Sigmoid colon (tissue), 7 donors: ENCODE measurements around the gene MAP4K5. TPM values are rescaled to one million over a fixed set of nuclear protein-coding genes. Genes with fewer than 3 reads are reported as not detected.
"Not testable (repeated sequence)": the region's sequence is repeated elsewhere in the genome, so short reads cannot be mapped to it uniquely, and the experiment has no call there.

Experiments used
- DNase-seq: peaks from one replicate; pipeline ENCODE4 v3.0.0-alpha.2; 2019
- H3K27ac ChIP-seq, 4 donors: fragments of 200-600 bp; sonication (generic); one replicate each; pipeline ENCODE4 v1.5.1; 2016 to 2019; ENCODE audit warnings: mild to moderate bottlenecking in 1 of 4
- H3K27me3 ChIP-seq, 3 donors: fragments of 200-600 bp; sonication (generic); one replicate each; pipeline ENCODE4 v1.5.1; 2019; ENCODE audit warnings: mild to moderate bottlenecking in 1 of 3
- H3K36me3 ChIP-seq, 4 donors: fragments of 200-600 bp; sonication (generic); one replicate each; pipeline ENCODE4 v1.5.1; 2016 to 2019
- H3K4me1 ChIP-seq, 4 donors: fragments of 200-600 bp; sonication (generic); one replicate each; pipeline ENCODE4 v1.5.1; 2017 to 2019
- H3K4me3 ChIP-seq, 4 donors: fragments of 200-600 bp; sonication (generic); one replicate each; pipeline ENCODE4 v1.5.1; 2017 to 2019; ENCODE audit warnings: mild to moderate bottlenecking in 2 of 4, moderate library complexity in 1 of 4
- H3K9me3 ChIP-seq, 4 donors: fragments of 200-600 bp in 3 of 4; sonication (generic) in 3 of 4; one replicate each; pipeline versions ENCODE4 v1.5.1 to v1.6.1; 2013 to 2019
- CTCF ChIP-seq, 4 experiments: fragments of 450-650 bp in 3 of 4; fragments of 200-600 bp in 1 of 4; IDR thresholded peaks; one replicate each; pipeline ENCODE4 v1.5.1; 2016 to 2019; ENCODE audit warnings: antibody characterized with exemption in 4 of 4, mild to moderate bottlenecking in 3 of 4, moderate library complexity in 2 of 4
- EP300 ChIP-seq, 4 donors: sonication (generic); formaldehyde crosslinking; IDR thresholded peaks; one replicate each; pipeline ENCODE4 v1.6.1; 2017; ENCODE audit warnings: antibody characterized with exemption in 4 of 4
- POLR2A ChIP-seq, 2 donors: fragments of 450-650 bp; IDR thresholded peaks; one replicate each; pipeline ENCODE4 v1.6.1; 2016; ENCODE audit warnings: antibody characterized with exemption in 2 of 2, mild to moderate bottlenecking in 2 of 2, moderate library complexity in 2 of 2
- POLR2AphosphoS5 ChIP-seq, 4 donors: sonication (generic); formaldehyde crosslinking; IDR thresholded peaks; one replicate each; pipeline ENCODE4 v1.6.1; 2017; ENCODE audit warnings: antibody characterized with exemption in 4 of 4
- WGBS, 2 donors: extraction: QIAGEN DNeasy Blood & Tissue Kit; methylation state at CpG; one replicate each; pipeline ENCODE4 v1.1.7; 2013; 5-methylcytosine and 5-hydroxymethylcytosine counted together
- intact Hi-C: fragments of 100-400 bp; cut with DNase I; formaldehyde crosslinking; loops from one replicate; pipeline ENCODE4 v1.15.1; 2023
- polyA plus RNA-seq, 3 donors: library from polyadenylated mRNA; stranded (reverse); fragments of 200-250 nt; gene quantifications; one replicate each; pipeline ENCODE4 v1.2.3, GENCODE V29; 2013
- total RNA-seq, 4 donors: library from RNA; depleted of rRNA; stranded (reverse); fragments of >200 nt; gene quantifications; one replicate each; pipeline ENCODE4 v1.1.0, GENCODE V29; 2016
- donor health status: healthy with polysubstance abuse.
- donor health status: Bipolar disorder and iron deficiency.
- donor health status: healthy.

MAP4K5 gene
- total and polyA plus RNA-seq, 7 donors = 12.6 to 314 (median 144) TPM

DNA sequence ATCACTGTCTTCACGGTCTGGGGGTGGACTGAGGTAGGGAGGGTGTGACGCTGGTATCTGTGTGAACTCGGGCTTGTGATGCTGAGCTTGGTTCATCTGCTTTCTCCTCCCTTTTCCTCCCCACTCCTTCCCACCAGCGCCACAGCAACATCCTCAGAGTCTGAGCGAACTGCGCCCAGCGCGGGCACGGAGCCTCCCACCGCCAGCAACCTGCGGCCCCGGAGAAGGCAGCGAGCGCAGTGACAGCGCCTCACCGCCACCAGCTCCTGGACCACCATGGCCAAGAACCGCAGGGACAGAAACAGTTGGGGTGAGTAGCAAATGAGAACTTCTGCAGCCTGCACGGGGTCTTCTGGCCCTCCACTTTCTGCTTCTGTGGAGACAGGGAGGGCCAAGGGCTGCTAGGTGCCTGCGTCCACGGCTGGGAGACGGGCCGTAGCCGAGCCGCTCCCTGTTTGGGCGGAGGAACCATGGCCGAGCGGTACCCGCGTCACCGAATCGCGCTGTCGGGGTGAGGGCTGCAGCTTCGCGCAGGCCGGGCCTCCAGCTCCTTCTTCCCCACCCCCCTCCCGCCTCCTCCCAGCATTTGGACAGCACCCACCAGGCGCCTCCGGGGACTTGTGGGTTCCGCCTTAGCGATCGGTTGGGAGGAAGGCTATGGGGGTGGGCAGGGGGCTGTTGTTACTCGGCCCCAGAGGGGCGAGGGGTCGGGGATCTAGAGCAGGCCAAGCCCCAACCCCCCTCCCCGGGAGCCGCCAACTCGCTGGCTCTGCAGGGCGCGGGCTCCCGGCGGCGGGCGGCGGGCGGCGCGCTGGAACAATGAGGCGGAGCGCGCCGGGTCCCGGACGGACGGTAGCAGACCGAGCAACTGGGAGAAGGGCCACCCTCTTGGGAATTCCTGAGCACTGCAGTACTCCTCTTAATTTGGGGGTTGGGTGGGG lies 27.9 kb upstream of the MAP4K5 start, which contains the start of gene ATL1:
ATL1 (plus strand) TSS at position 156 of the 941 bp plus-strand sequence; CDS start at position 277, 121 bp downstream.
- peak within 1 kb of the TSS; percentile 88 to 97 (median 96) for H3K27ac ChIP-seq
- DNase-seq = peak; percentile 90
- intact Hi-C loops = loop anchor here (5.0 kb wide), 1 partner anchor 107 kb away; the partner anchor contains the start of gene SAV1
- peaks cover 0 to 17% (median 11%) of the 10 kb centered on the region in 4 donors for H3K4me1 ChIP-seq
- H3K27me3 ChIP-seq = no peaks in the 10 kb centered on the region
- no peaks in the 10 kb centered on the region for H3K9me3 ChIP-seq
- H3K36me3 ChIP-seq = no peaks in the 10 kb centered on the region
- TF ChIP-seq POLR2AphosphoS5 (IDR thresholded peaks at IDR 0.05) (peak in 3 of 4 donors; percentile 59 to 77 (median 63)), EP300 (IDR thresholded peaks at IDR 0.05) (no peak), POLR2A (IDR thresholded peaks at IDR 0.05) (peak; percentile 18 to 50), CTCF (IDR thresholded peaks at IDR 0.05) (no peak)
- peak within 1 kb of the TSS; percentile 66 to 90 (median 76) for H3K4me3 ChIP-seq
- WGBS, 2 donors = 0% methylated on average over 66 of the region's 66 CpGs

DNA sequence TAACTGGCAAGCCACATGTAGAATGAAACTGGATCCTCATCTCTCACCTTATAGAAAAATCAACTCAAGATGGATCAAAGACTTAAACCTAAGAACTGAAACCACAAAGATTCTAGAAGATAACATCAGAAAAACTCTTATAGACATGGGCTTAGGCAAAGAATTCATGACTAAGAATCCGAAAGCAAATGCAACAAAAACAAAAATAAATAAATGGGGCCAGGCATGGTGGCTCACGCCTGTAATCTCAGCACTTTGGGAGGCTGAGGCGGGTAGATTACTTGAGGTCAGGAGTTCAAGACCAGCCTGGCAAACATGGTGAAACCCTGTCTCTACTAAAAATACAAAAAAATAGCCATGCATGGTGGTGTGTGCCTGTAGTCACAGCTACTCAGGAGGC lies 20.4 kb upstream of the MAP4K5 start:
- intact Hi-C loops, DNase-seq, H3K4me1 ChIP-seq, H3K27me3 ChIP-seq, H3K4me3 ChIP-seq, H3K36me3 ChIP-seq, H3K27ac ChIP-seq, H3K9me3 ChIP-seq: not testable (repeated sequence)
- WGBS, 2 donors = 80 to 87% methylated on average over 3 of the region's 3 CpGs

- H3K27ac ChIP-seq = no peak overlapping the region
- intact Hi-C loops = no loop called here
- no peak overlapping the region for H3K4me3 ChIP-seq
- no peaks in the 10 kb centered on the region for H3K27me3 ChIP-seq
- TF ChIP-seq CTCF (IDR thresholded peaks at IDR 0.05) = no peak
- no peak for TF ChIP-seq EP300 (IDR thresholded peaks at IDR 0.05)
- no peak for TF ChIP-seq POLR2AphosphoS5 (IDR thresholded peaks at IDR 0.05)
- TF ChIP-seq POLR2A (IDR thresholded peaks at IDR 0.05) = no peak
- DNase-seq = no peak
- H3K9me3 ChIP-seq = no peaks in the 10 kb centered on the region
- H3K36me3 ChIP-seq = no peaks in the 10 kb centered on the region
- H3K4me1 ChIP-seq = no peaks in the 10 kb centered on the region
- 65 to 97% methylated on average over 3 of the region's 3 CpGs for WGBS, 2 donors
These were observed 19.5 kb upstream of the MAP4K5 start for GRCh38 chr14:50551877-50552276.

DNA sequence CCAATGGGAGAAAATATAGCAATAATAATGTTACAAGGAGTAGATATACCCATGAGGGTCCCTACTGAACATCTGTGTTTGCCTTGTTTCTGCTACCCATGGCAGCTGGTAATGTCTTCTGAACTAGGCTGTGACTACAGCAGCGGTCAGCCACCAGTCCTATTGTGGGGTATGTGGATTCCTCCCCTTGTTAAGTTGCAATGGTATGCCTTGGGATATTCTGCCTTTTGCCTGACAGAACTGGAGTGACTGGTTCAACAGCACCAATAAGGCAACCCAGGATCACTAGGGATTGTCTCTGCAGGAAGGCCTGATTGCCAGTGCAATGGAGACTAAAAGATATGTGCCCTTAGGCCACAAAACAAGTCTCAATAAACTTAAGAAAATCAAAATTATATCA lies 17.9 kb upstream of the MAP4K5 start:
- Histone ChIP-seq H3K4me3 (no peak overlapping the region), H3K27ac (no peak overlapping the region), H3K4me1 (peaks cover 0 to 3% (median 0%) of the 10 kb centered on the region in 4 donors), H3K27me3 (no peaks in the 10 kb centered on the region), H3K9me3 (no peaks in the 10 kb centered on the region), H3K36me3 (no peaks in the 10 kb centered on the region)
- no peak for DNase-seq
- TF ChIP-seq POLR2AphosphoS5 (IDR thresholded peaks at IDR 0.05) (no peak), POLR2A (IDR thresholded peaks at IDR 0.05) (no peak), CTCF (IDR thresholded peaks at IDR 0.05) (no peak), EP300 (IDR thresholded peaks at IDR 0.05) (no peak)
- WGBS, 2 donors = 100% methylated on average over 1 of the region's 1 CpG
- intact Hi-C loops = no loop called here

DNA sequence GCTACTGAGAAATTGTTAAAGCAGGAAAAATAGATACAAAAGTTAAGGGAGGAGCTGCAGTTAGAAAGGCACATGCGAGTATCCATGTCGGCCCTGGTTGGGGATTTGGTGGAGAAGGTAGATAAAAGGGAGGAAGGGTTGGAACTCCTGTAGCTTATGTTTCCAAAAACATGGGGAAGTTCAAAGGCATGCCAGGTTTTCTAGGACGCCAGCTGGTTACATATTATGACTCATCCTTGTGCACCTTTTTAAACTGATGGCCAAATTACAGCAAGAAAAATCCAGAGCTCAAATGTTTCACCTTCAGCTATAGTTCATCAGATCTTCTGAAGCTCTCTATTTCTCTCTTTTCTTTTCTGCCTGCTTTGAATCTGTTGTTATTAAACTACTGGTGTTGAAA lies 13.2 kb upstream of the MAP4K5 start:
- Histone ChIP-seq H3K27me3 (no peaks in the 10 kb centered on the region), H3K4me1 (peaks cover 0 to 6% (median 0%) of the 10 kb centered on the region in 4 donors), H3K27ac (peak overlapping the region in 1 of 4 donors; percentile 31), H3K9me3 (no peaks in the 10 kb centered on the region), H3K36me3 (no peaks in the 10 kb centered on the region), H3K4me3 (no peak overlapping the region)
- no peak for DNase-seq
- no peak for TF ChIP-seq POLR2AphosphoS5 (IDR thresholded peaks at IDR 0.05)
- TF ChIP-seq POLR2A (IDR thresholded peaks at IDR 0.05) = no peak
- no peak for TF ChIP-seq EP300 (IDR thresholded peaks at IDR 0.05)
- no peak for TF ChIP-seq CTCF (IDR thresholded peaks at IDR 0.05)
- 39 to 68% methylated on average over 3 of the region's 3 CpGs for WGBS, 2 donors
- intact Hi-C loops = no loop called here
